Glomerular visceral epithelial cell (primary cell): ENCODE measurements around the gene AKAP13.
A peak's percentile ranks its signal among the peaks of the same experiment; 100 is the strongest.

ENCODE experiments used
- DNase-seq: peaks from one replicate; pipeline ENCODE4 v3.0.0-alpha.2; 2016; ENCODE audit errors: extremely low spot score

The AKAP13 gene

DNA sequence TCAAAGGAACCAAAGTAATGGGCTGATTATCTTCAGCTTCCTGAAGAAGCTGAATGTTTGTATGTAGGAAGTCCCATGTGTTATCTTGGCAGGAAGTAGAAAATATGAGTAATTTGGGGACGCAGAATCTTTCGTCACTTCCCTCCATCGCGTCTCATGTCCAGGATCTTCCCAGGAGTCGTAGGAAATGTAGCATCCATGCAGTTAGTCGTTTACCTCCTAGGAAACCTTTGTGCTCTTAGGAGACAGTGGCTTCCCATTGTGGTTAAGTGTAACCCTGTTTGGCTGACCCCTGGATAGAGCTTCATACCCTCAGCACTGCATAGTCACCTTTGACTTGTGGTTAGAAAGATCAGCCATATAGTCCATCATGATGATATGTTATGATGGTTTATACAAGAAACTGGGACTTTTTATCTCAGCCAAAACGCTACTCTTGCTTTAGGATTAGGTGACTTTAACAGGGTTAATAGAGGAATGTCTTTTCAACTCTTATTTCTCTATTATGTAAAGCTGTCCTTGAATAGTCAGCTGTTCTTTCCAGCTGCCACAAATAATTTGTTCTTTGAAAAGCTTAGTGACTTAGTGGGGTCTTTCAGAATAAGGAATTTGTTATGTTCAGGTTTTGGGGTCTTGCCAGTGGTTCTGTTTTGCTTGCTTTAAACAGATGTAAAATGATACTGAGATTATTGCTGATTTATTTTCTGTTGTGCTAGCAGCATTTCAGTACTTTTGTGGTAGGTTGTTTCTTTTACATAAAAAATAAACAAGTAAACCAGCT lies 322.1 kb downstream of the AKAP13 start:
- no peak for DNase-seq

GRCh38 chr15:85704066-85704465 lies 323.7 kb downstream of the AKAP13 start:
- no peak for DNase-seq

DNA sequence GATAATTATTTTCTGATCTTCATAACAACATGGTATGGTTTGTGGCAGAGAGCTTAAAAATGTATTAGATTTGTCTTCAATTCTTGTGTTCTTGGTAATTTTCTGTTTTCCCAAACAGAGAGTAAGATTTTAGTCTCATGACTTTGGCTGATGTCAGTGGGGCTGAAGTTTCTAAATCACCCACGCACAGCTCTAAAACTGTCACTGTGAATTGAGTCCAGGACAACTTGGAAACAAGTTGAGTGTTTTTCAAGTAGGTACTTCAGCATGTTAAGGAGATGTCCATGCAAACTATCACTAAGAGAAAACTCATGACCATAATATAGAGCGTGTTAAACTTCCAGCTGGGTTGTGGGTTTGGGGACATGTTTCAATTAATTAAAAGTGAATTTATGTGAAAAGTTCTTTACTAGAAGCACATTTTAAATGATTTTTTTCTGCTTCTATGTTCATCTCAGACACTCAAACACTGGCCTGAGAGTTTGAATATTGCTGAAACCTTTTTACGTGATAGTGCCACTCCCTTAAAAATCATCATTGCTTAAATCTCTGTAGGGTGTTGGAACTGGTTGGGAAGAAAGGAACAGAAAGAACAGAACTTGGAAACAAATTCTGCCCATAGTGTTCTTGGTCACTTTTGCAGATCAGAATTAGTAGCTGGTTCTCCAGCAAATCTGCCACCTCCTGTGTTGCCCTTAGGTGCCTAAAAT lies 324.5 kb downstream of the AKAP13 start:
- no peak for DNase-seq

GRCh38 chr15:85706779-85707518 lies 326.5 kb downstream of the AKAP13 start:
- peak; percentile 8 for DNase-seq

GRCh38 chr15:85707519-85708338 lies 327.3 kb downstream of the AKAP13 start:
- DNase-seq, result peak; percentile 7

GRCh38 chr15:85708402-85708941 lies 328.1 kb downstream of the AKAP13 start:
- DNase-seq, result no peak

DNA sequence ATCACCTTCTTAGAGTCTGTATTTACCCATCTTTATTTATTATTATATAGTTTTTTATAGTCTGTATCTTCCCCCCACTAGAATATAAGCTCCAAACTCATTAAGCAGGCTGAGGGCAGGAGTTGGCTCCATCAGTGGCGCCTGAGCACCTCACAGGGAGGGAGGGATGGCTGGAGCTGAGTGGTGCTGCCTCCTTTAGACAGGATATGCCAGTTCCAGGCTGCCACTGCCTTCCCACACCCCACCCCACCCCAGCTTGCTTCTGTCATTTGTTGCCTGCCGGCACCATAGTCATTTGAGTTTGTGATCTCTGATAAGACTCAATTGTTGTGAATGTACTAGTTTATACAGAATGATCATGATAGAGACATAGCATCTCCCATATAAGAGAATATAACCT lies 328.8 kb downstream of the AKAP13 start:
- no peak for DNase-seq

DNA sequence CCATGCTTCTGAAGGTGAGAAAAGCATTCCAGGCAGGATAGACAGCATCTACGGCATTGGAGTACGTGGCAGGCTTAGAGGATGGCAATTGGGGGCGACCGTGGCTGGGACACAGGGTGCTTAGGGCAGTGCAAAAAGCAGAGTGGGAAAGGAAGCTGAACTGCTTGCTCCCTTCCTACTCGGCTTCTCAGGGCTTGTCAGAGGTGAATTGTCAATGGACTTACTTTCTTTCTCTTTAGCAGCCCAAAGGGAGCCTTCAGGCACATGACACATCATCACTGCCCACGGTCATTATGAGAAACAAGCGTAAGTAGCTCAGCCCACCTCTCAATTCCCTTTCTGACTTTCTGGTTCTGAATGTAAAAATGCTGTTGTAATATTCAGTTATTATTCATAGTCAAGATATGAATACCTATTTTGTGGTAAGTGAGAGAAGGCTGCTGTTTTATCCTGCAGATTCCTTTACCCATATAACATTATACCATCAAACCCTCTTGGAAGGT lies 330.0 kb downstream of the AKAP13 start:
- no peak for DNase-seq

- DNase-seq, result no peak
Observed at GRCh38 chr15:85711580-85712192, 331.3 kb downstream of the AKAP13 start.

- no peak for DNase-seq
Observed at GRCh38 chr15:85716261-85716660, 335.9 kb downstream of the AKAP13 start.

- no peak for DNase-seq
Observed at GRCh38 chr15:85717212-85717611, 336.8 kb downstream of the AKAP13 start.

- no peak for DNase-seq
Observed at GRCh38 chr15:85718271-85718971, 338.0 kb downstream of the AKAP13 start.

DNA sequence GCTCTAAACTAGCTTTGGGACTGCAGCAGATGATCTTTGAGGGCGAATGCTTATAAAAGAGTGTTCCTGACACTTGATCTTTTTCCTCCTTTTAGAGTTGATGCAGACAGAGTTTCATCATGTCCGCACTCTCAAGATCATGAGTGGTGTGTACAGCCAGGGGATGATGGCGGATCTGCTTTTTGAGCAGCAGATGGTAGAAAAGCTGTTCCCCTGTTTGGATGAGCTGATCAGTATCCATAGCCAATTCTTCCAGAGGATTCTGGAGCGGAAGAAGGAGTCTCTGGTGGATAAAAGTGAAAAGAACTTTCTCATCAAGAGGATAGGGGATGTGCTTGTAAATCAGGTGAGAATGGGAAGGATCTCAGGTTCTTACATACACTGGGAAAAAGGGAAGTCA lies 338.6 kb downstream of the AKAP13 start:
- no peak for DNase-seq

DNA sequence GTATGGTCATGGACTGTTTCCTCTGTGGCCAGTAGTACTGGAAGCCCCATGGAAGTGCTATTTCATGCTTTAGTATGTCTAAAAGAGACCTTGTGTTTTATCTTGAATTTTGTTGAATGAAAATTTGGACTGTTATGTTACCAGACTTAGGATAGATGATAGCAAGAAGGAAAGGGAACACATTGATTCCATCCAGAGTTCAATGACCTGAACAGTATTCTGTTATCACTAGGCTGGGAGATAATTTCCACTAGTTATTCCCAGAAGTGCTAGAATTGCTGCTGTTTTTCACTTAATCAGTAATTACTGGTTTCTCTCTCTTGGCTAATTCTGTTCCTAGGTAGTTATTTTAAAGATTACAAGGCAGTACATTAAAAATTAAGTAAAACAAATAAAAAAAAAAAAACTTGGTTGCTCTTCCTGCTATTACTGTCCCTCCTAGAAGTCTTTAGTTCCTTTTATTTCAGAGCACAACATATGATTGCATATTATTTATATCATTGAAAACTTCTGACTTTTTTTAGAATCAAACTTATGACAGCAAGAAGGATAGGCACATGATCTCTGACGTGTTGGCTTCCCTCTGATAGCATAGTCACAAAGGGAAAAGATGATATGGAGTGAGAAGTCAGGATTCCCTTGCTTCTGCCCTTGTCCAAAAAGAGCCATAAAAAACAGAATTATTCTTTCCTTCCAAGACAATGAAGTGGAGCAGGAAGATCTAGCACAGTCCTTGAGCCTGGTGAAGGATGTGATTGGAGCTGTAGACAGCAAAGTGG lies 342.2 kb downstream of the AKAP13 start:
- DNase-seq, result no peak

DNA sequence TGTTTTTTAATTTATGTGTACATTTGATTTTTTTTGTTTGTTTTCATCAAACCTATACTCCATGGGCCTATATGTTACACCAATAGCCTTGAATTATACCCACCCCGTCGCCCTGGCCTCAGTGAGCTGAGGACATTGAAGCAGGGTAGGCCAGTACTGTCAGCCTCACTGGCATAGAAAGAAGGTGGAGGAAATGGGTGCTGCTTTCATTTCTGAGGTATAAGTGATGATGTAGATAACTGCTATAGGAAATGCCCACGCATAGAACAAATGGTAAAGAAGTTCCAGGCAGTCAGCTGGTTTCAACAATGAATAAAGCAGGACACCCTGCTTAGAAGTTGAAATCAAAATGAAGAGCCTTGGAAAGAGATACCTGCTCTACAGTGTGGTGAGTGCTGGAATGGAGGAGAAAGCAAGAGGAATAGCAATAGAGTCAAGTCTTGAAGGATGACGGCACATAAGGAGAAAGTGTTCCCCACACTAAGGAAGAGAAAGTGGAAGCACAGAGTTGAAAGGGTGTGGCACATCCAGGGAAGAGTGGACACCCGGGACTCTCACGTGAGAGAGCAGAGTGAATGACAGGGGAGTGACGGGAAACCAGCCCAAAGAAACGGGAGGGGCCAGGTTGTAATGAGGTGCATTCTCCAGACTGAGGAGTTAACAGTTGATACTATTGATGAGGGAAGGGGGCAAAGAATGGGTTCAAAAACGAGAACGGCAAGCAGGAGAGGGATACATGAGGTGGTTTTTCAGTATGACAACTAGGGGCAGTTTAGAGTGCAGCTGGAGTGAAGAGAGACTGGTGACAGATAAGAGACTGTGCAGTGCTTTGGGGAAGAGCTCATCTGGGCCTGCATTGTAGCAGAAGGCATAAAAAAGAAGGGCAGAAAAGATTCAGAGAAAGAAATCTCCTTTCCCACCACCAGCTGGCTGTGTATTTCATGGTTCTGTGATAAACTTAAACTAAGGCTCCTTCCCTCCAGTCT lies 343.9 kb downstream of the AKAP13 start:
- no peak for DNase-seq

DNA sequence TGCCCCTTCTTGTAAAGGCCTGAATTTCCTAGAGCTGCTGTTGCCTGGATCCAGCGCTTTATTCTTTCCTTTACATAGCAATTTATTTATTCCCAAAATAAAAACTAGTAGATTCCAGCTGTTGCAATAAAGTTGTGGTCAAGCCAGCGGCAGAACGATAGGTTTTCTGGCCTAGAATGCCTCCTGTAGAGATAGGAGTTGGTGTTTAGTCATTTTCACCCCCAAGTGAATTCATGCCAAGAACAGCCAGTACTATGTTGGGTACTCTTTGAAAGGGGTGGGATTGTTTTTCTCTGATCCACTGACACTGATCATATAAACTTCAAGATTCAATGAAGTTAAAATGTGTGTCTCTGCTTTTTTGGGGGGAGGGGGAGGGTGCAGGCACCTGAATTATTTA lies 344.6 kb downstream of the AKAP13 start:
- no peak for DNase-seq

GRCh38 chr15:85725564-85725963 lies 345.2 kb downstream of the AKAP13 start:
- DNase-seq, result no peak

DNA sequence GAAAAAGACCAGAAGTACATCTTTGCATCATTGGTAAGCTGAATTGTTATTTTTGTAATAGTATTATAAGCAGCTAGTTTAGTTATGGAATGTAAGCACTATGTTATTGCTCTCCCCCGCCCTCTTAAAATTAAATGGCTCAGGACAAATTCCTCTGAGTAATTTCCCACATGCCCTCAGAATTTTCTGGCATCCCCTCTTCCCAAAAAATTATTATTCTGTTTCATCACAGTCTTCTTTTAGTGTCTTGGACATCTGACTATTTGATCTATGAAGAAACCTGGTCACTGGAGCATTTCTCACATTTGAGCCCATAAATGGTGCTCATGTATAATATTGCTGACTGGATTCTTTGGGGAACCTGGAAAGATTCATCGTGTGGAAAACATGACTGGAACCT lies 346.1 kb downstream of the AKAP13 start:
- no peak for DNase-seq
